Thoracic aorta (tissue), 2 donors: Measurements from ENCODE around the gene ENOX1. TPM values are rescaled to one million over a fixed set of nuclear protein-coding genes. Genes with fewer than 3 reads are reported as not detected.

Source experiments
- ATAC-seq: fragments of 150-250 bp; one replicate; pipeline ENCODE4 v1.8.0; 2017; ENCODE audit warnings: low read depth; ENCODE audit not compliant: insufficient number of reproducible peaks, low FRiP score
- DNase-seq: peaks from one replicate; pipeline ENCODE4 v3.0.0-alpha.2; 2020; ENCODE audit warnings: low spot score
- H3K27ac ChIP-seq, 2 donors: fragments of 200-600 bp; sonication (generic); 1 replicate in 1 of 2; 2 replicates in 1 of 2; pipeline ENCODE4 v1.5.1; 2016; ENCODE audit warnings: mild to moderate bottlenecking in 2 of 2, moderate library complexity in 2 of 2
- H3K27me3 ChIP-seq: fragments of 200-600 bp; sonication (generic); replicated peaks from 2 replicates; pipeline ENCODE4 v1.6.0; 2016; ENCODE audit warnings: mild to moderate bottlenecking; ENCODE audit not compliant: insufficient read depth
- H3K36me3 ChIP-seq: fragments of 200-600 bp; sonication (generic); one replicate; pipeline ENCODE4 v1.5.1; 2016
- H3K4me1 ChIP-seq, 2 donors: fragments of 200-600 bp; sonication (generic); 1 replicate in 1 of 2; 2 replicates in 1 of 2; pipeline versions ENCODE4 v1.5.1 to v1.6.0; 2016; ENCODE audit warnings: low read depth in 2 of 2, mild to moderate bottlenecking in 1 of 2; ENCODE audit not compliant: control insufficient read depth in 1 of 2
- H3K4me3 ChIP-seq: fragments of 200-600 bp; sonication (generic); 2 replicates; pipeline ENCODE4 v1.5.1; 2016; ENCODE audit warnings: mild to moderate bottlenecking
- H3K9me3 ChIP-seq: fragments of 200-600 bp; sonication (generic); 2 replicates; pipeline ENCODE4 v1.5.1; 2016
- CTCF ChIP-seq: fragments of 200-600 bp; sonication (generic); IDR thresholded peaks from one replicate; pipeline ENCODE4 v1.5.1; 2019; ENCODE audit warnings: antibody characterized with exemption
- total RNA-seq, 2 donors: library from RNA; depleted of rRNA; stranded (reverse); fragments of >200 nt; gene quantifications; one replicate each; pipeline versions ENCODE4 v1.1.0 to v1.2.3, GENCODE V29; 2016

Gene ENOX1
- total RNA-seq, 2 donors from 2014 or later: 0.41 to 2.3 TPM

DNA sequence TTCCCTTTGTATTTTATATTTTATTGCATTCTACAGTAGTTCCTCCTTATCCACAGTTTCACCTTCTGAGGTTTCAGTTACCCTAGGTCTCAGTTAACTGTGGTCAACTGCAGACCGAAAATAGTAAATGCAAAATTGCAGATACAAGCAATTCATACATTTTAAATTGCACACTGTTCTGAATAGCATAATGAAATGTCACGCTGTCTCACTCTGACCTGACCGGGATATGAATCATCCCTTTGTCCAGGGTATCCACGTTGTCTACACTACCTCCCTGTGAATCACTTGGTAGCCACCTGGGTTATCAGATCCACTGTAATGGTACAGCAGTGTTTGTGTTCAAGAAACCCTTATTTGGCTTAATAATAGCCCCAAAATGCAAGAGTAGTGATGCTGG lies 438.4 kb downstream of the ENOX1 start:
- Histone ChIP-seq H3K27me3 (no peaks in the 10 kb centered on the region), H3K4me1 (no peaks in the 10 kb centered on the region), H3K4me3 (no peak overlapping the region), H3K9me3 (no peaks in the 10 kb centered on the region), H3K27ac (no peak overlapping the region), H3K36me3 (no peaks in the 10 kb centered on the region)
- no peak for ATAC-seq
- DNase-seq: no peak
- no peak for TF ChIP-seq CTCF

DNA sequence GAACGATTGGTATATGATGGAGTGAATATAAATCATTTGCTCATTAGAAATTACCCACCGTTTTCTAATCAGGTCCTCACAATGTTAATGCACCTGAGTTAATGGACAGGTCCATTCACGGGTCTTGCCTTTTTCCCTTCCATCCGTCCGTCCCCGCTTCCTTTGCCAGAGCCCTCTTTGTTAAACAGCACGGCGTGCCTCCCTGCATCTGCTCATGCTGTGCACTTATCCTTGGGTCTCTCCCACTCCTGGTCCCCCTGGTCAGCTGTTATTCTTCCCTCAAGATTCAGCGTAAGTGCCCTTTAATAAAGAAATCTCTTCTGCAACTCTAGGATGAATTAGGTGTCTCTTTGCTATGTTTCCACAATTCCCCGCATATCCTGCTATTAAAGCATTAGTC lies 438.9 kb downstream of the ENOX1 start:
- Histone ChIP-seq H3K9me3 (no peaks in the 10 kb centered on the region), H3K27ac (no peak overlapping the region), H3K4me1 (no peaks in the 10 kb centered on the region), H3K4me3 (no peak overlapping the region), H3K36me3 (no peaks in the 10 kb centered on the region), H3K27me3 (no peaks in the 10 kb centered on the region)
- TF ChIP-seq CTCF: no peak
- DNase-seq (no peak), ATAC-seq (no peak)

DNA sequence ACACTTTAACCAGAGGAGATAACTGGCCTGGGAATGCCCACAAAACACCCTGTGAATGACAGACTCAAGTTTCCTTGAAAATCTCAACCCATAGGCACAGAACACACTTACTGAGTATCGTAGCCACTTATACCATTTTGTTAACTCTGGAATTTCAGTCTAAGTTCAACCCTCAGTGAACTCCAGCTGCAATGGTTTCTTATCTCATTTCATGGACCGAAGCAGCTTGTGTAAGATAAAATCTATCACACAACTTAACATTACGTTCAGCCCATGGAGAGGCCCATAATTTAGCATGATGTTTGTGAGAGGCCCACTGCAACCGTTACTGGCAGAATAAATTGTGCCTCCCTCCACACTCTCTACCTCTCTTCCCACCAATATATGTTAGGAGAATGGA lies 440.3 kb downstream of the ENOX1 start:
- DNase-seq: no peak
- H3K4me1 ChIP-seq: no peaks in the 10 kb centered on the region
- no peaks in the 10 kb centered on the region for H3K27me3 ChIP-seq
- no peak for TF ChIP-seq CTCF
- H3K4me3 ChIP-seq: no peak overlapping the region
- no peak overlapping the region for H3K27ac ChIP-seq
- no peaks in the 10 kb centered on the region for H3K36me3 ChIP-seq
- ATAC-seq: no peak
- H3K9me3 ChIP-seq: no peaks in the 10 kb centered on the region

DNA sequence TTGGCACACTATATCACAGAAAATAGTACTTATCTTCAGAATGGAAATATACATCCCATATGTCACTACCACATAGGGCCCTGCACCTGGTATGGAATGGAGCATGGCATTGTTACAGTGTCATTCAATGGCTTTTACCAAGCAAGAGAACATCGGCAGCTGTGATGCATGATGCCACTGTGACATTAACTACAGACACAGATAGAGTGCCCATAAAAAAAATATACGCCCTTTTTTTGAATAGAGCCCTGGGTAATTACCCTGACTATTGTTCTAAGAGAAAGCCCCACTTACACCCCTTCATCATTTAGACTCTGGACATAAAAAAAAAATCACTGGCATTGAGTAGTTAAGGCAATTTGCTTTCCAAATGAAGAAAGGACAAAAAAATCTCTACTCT lies 443.1 kb downstream of the ENOX1 start:
- ATAC-seq (no peak), DNase-seq (no peak)
- H3K4me1 ChIP-seq: no peaks in the 10 kb centered on the region
- H3K36me3 ChIP-seq: no peaks in the 10 kb centered on the region
- no peaks in the 10 kb centered on the region for H3K27me3 ChIP-seq
- H3K9me3 ChIP-seq: no peaks in the 10 kb centered on the region
- TF ChIP-seq CTCF: no peak
- H3K4me3 ChIP-seq: no peak overlapping the region
- no peak overlapping the region for H3K27ac ChIP-seq

DNA sequence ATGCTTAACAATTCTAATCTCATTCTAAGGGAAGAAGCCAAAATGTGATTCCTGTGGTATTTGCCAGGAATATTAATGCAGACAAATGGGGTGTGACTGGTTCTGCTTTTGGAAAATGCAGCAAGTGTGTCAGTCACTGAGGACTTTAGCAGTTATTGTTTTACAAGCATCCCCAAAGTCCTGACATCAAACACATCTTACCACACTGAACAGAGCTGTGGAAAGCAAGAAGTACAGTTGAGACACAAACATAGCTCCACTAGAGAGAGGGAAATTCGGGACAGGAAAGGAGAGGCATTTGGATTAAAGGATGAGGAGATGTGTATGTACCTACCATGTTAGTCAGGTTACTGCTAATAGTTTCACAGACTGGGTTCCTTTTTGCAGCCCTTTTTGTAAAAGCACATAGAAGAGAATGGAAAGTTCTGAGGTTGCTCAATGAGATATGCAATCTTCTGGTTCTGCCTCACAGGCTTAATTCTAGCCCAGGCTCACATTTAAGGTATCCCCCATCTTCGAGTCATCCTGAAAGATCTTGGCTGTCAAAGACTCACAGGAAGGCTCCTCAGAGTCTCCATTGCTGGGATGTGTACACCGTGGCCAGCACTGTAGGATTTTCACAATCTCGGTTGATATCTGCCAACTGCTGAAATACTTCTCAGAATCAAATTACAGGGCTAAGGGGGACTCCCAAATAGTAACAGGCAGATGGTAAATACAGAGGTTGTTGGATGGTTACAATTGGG lies 446.8 kb downstream of the ENOX1 start:
- no peak for TF ChIP-seq CTCF
- DNase-seq (no peak), ATAC-seq (no peak)
- no peak overlapping the region for H3K27ac ChIP-seq
- H3K4me3 ChIP-seq: no peak overlapping the region
- H3K9me3 ChIP-seq: no peaks in the 10 kb centered on the region
- H3K27me3 ChIP-seq: no peaks in the 10 kb centered on the region
- H3K4me1 ChIP-seq: peaks cover 3 to 12% of the 10 kb centered on the region in 2 donors
- no peaks in the 10 kb centered on the region for H3K36me3 ChIP-seq
